Measurements from ENCODE around the gene CLIP4. TPM values are rescaled to one million over a fixed set of nuclear protein-coding genes. Genes with fewer than 3 reads are reported as not detected.

Gene CLIP4
- total and polyA plus RNA-seq, 2 experiments from 2014 or later: 0.06 to 0.14 TPM

DNA sequence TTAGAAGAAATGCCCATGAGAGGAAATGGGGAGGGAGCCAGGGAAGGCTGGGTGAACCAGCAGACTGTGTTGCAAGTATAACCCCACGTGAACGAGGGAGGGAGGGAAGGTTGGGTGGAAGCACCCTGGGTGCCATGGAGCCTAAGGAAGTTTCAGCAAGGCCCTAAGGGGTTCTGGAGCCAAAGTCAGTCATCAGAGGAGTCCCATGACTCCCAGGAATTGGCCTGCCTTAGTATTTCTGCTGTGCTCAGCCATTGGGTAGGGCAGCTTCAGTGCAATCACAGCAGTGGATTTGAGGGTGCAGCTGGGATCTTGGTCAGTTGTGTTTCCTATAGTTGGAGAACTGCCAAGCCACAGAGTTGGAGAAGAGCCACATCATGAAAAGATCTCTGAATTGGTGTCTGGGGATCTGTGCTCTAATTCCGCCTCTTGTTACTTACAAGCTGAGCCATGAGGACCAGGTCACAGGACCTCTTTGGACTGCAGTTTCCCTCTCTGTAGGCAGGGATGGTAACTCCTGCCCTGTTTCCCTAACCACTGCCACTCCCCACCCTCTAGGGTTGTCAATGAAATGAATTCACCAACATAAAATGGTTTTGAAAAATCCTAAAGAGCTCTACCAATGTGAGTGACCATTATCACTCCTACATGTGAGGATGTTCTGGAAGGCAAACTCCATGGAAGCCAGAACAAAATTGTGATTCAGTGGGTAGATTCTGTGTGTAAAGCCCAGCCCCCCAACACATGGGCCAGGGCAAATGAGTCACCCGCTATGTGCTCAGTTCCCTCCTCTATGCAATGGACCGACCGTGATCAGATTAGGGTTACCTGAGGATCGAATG lies 108.9 kb downstream of the CLIP4 start:
- Mint-ChIP-seq H3K9me3 (no peaks in the 10 kb centered on the region), H3K4me1 (peaks cover 6% of the 10 kb centered on the region; the same call in 2 of the 3 replicates), H3K36me3 (ENCODE audit: low read depth) (no peaks in the 10 kb centered on the region), H3K27me3 (ENCODE audit: insufficient read depth, low read depth, poor library complexity) (peaks cover 8% of the 10 kb centered on the region), H3K4me3 (no peak overlapping the region), H3K27ac (no peak overlapping the region)
- Histone ChIP-seq H3K4me2 (no peak overlapping the region), H3F3A (replicated peaks; ENCODE audit: low read depth) (no peaks in the 10 kb centered on the region), H3K4me1 (ENCODE audit: insufficient read depth) (no peaks in the 10 kb centered on the region), H3K36me3 (ENCODE audit: insufficient read depth) (no peaks in the 10 kb centered on the region), H3K27ac (ENCODE audit: low read depth) (no peak overlapping the region), H3K79me2 (replicated peaks; ENCODE audit: insufficient read depth) (no peaks in the 10 kb centered on the region), H3K9me2 (ENCODE audit: insufficient read depth) (no peaks in the 10 kb centered on the region), H3K4me3 (no peak overlapping the region), H2AFZ (no peak overlapping the region), H3K27me3 (ENCODE audit: insufficient read depth) (no peaks in the 10 kb centered on the region), H4K20me1 (replicated peaks; ENCODE audit: insufficient read depth) (no peaks in the 10 kb centered on the region)
- no peak for ATAC-seq
- no peak for DNase-seq (ENCODE audit: low spot score)
- TF ChIP-seq STAT1 (IDR thresholded peaks at IDR 0.05; ENCODE audit: unreplicated experiment) (no peak), ZNF462 (CRISPR knock-in tag; IDR thresholded peaks at IDR 0.05) (no peak), ZNF114 (CRISPR knock-in tag; IDR thresholded peaks at IDR 0.05) (no peak), ZNF331 (CRISPR knock-in tag; IDR thresholded peaks at IDR 0.05; ENCODE audit: low read depth) (no peak), NANOG (IDR thresholded peaks at IDR 0.05; ENCODE audit: borderline replicate concordance) (no peak), EZH2phosphoT487 (IDR thresholded peaks at IDR 0.05; ENCODE audit: unreplicated experiment) (no peak), EZH2 (IDR thresholded peaks at IDR 0.05; ENCODE audit: low read depth, unreplicated experiment) (no peak), CREB1 (CRISPR knock-in tag; IDR thresholded peaks at IDR 0.05; ENCODE audit: low read depth) (no peak), JUNB (IDR thresholded peaks at IDR 0.05; ENCODE audit: unreplicated experiment) (no peak)
- TF ChIP-seq, protein P1, sequence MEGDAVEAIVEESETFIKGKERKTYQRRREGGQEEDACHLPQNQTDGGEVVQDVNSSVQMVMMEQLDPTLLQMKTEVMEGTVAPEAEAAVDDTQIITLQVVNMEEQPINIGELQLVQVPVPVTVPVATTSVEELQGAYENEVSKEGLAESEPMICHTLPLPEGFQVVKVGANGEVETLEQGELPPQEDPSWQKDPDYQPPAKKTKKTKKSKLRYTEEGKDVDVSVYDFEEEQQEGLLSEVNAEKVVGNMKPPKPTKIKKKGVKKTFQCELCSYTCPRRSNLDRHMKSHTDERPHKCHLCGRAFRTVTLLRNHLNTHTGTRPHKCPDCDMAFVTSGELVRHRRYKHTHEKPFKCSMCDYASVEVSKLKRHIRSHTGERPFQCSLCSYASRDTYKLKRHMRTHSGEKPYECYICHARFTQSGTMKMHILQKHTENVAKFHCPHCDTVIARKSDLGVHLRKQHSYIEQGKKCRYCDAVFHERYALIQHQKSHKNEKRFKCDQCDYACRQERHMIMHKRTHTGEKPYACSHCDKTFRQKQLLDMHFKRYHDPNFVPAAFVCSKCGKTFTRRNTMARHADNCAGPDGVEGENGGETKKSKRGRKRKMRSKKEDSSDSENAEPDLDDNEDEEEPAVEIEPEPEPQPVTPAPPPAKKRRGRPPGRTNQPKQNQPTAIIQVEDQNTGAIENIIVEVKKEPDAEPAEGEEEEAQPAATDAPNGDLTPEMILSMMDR (conservative IDR thresholded peaks at IDR 0.05; ENCODE audit: low read depth in 2 of 2): no peak
- TF ChIP-seq, protein P2, sequence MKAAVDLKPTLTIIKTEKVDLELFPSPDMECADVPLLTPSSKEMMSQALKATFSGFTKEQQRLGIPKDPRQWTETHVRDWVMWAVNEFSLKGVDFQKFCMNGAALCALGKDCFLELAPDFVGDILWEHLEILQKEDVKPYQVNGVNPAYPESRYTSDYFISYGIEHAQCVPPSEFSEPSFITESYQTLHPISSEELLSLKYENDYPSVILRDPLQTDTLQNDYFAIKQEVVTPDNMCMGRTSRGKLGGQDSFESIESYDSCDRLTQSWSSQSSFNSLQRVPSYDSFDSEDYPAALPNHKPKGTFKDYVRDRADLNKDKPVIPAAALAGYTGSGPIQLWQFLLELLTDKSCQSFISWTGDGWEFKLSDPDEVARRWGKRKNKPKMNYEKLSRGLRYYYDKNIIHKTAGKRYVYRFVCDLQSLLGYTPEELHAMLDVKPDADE (IDR thresholded peaks at IDR 0.05): no peak
